Astrocyte (in vitro differentiated cells and primary cell): ENCODE results near the gene ACOT8.

Experiments used
- CTCF ChIP-seq: IDR thresholded peaks from 2 replicates; pipeline ENCODE4 v1.5.1; 2011; ENCODE audit warnings: low read depth, mild to moderate bottlenecking, inconsistent platforms, low read length, moderate library complexity; ENCODE audit not compliant: insufficient read depth
- EZH2 ChIP-seq: IDR thresholded peaks from 2 replicates; pipeline ENCODE4 v1.6.1; 2012; ENCODE audit warnings: mild to moderate bottlenecking, low read length, inconsistent platforms; ENCODE audit not compliant: insufficient read depth

DNA sequence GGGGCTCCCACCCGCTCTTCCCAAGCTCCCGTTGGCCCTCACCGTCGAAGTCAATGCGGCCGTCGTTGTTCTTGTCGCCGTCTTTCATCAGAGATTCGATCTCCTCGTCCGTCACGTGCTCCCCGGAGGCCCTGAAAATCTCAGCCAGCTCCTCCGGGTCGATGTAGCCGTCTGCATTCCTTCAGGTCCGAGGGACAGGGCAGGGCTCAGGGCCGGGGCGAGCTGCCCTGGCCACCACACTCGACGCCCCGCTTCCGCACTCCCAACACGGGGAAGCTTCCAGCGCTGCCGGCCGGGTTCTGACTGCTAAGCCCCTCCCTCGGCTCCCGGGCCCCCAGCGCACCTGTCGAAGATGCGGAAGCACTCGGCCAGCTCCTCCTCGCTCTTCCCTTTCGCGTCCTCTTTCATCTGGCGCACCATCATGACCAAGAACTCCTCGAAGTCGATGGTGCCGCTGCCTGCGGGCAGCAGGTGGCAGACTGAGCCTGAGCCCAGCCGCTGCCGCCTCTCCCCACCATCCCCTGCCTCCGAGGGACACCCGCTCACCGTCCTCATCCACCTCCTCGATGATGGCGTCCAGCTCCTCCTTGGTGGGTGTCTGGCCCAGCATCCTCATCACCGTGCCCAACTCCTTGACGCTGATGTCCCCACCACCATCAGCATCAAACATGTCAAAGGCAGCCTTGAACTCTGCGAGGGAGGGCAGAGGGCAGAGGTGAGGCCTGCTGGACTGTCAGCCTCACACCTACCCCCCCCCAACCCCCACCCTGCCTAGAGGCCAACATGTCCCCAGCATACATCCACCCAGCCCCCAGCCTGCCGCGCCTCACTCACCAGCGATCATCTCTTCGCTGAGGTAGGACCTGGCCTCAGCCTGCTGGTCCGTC is 33.0 kb downstream of the ACOT8 start:
- TF ChIP-seq CTCF = no peak
- no peak for TF ChIP-seq EZH2
